Esophagus squamous epithelium (tissue), 4 donors: ENCODE results near the gene SH3RF1.

ENCODE experiments used
- CTCF ChIP-seq, 6 experiments: fragments of 450-650 bp in 4 of 6; fragments of 200-600 bp in 2 of 6; sonication (generic) in 2 of 6; IDR thresholded peaks; one replicate each; pipeline ENCODE4 v1.5.1; 2016 to 2019; ENCODE audit warnings: antibody characterized with exemption in 6 of 6, mild to moderate bottlenecking in 4 of 6, moderate library complexity in 4 of 6
- POLR2A ChIP-seq, 4 donors: fragments of 450-650 bp; IDR thresholded peaks; one replicate each; pipeline ENCODE4 v1.6.1; 2017; ENCODE audit warnings: antibody characterized with exemption in 4 of 4, mild to moderate bottlenecking in 4 of 4, moderate library complexity in 3 of 4

- TF ChIP-seq CTCF (IDR thresholded peaks at IDR 0.05): no peak
- TF ChIP-seq POLR2A (IDR thresholded peaks at IDR 0.05): no peak
Measured at GRCh38 chr4:169263791-169264392, 6.9 kb downstream of the SH3RF1 start.
